Activated naive CD8-positive, alpha-beta T cell treated with anti-CD3 and anti-CD28 coated beads, Interleukin-2, amount 50 U/mL, for 24 hours (primary cell): ENCODE data around the gene PSMB2.
"Not testable (repeated sequence)": the region's sequence is repeated elsewhere in the genome, so short reads cannot be mapped to it uniquely, and the experiment has no call there.

Source experiments
- ATAC-seq: fragments of 150-1000 bp; cut with Tn5 transposase; one replicate; pipeline ENCODE4 v1.10.0; 2021
- DNase-seq: peaks from one replicate; pipeline ENCODE4 v3.0.0; 2021
- H3K27ac Mint-ChIP-seq: one replicate; pipeline ENCODE4 v1.8.0; 2021; ENCODE audit warnings: mild to moderate bottlenecking, mixed read lengths
- H3K27me3 Mint-ChIP-seq: one replicate; pipeline ENCODE4 v1.8.0; 2021; ENCODE audit warnings: mixed read lengths
- H3K36me3 Mint-ChIP-seq: one replicate; pipeline ENCODE4 v1.8.0; 2021; ENCODE audit warnings: low read depth, mixed read lengths
- H3K4me1 Mint-ChIP-seq: one replicate; pipeline ENCODE4 v1.8.0; 2021; ENCODE audit warnings: mixed read lengths
- H3K4me3 Mint-ChIP-seq: one replicate; pipeline ENCODE4 v1.8.0; 2021; ENCODE audit warnings: mild to moderate bottlenecking, moderate library complexity, mixed read lengths
- H3K9me3 Mint-ChIP-seq: one replicate; pipeline ENCODE4 v1.8.0; 2021; ENCODE audit warnings: mixed read lengths

Gene PSMB2

GRCh38 chr1:35592991-35593769, 48.1 kb downstream of the PSMB2 start:
- Mint-ChIP-seq H3K36me3 (peaks cover 10% of the 10 kb centered on the region), H3K4me1 (peaks cover 7% of the 10 kb centered on the region), H3K4me3 (no peak overlapping the region), H3K9me3 (no peaks in the 10 kb centered on the region), H3K27me3 (no peaks in the 10 kb centered on the region), H3K27ac (no peak overlapping the region)
- ATAC-seq, result peak; percentile 39
- no peak for DNase-seq

- H3K4me3 Mint-ChIP-seq, result no peak overlapping the region
- ATAC-seq (no peak), DNase-seq (no peak)
- no peak overlapping the region for H3K27ac Mint-ChIP-seq
- H3K9me3 Mint-ChIP-seq, result no peaks in the 10 kb centered on the region
- peaks cover 7% of the 10 kb centered on the region for H3K4me1 Mint-ChIP-seq
- peaks cover 9% of the 10 kb centered on the region for H3K36me3 Mint-ChIP-seq
- no peaks in the 10 kb centered on the region for H3K27me3 Mint-ChIP-seq
Observed at GRCh38 chr1:35591211-35591610, 50.1 kb downstream of the PSMB2 start.

GRCh38 chr1:35590476-35591040, 50.8 kb downstream of the PSMB2 start:
- Mint-ChIP-seq H3K9me3 (no peaks in the 10 kb centered on the region), H3K36me3 (peaks cover 5% of the 10 kb centered on the region), H3K4me1 (peaks cover 7% of the 10 kb centered on the region), H3K27me3 (no peaks in the 10 kb centered on the region), H3K4me3 (no peak overlapping the region), H3K27ac (no peak overlapping the region)
- DNase-seq (no peak), ATAC-seq (no peak)

GRCh38 chr1:35589516-35590427, 51.6 kb downstream of the PSMB2 start:
- Mint-ChIP-seq H3K27me3 (no peaks in the 10 kb centered on the region), H3K4me3 (no peak overlapping the region), H3K27ac (no peak overlapping the region), H3K4me1 (peaks cover 7% of the 10 kb centered on the region), H3K9me3 (no peaks in the 10 kb centered on the region), H3K36me3 (peaks cover 5% of the 10 kb centered on the region)
- DNase-seq (no peak), ATAC-seq (no peak)

- H3K27ac Mint-ChIP-seq, result no peak overlapping the region
- no peaks in the 10 kb centered on the region for H3K27me3 Mint-ChIP-seq
- H3K9me3 Mint-ChIP-seq, result no peaks in the 10 kb centered on the region
- peaks cover 5% of the 10 kb centered on the region for H3K36me3 Mint-ChIP-seq
- H3K4me1 Mint-ChIP-seq, result peaks cover 4% of the 10 kb centered on the region
- ATAC-seq (no peak), DNase-seq (no peak)
- H3K4me3 Mint-ChIP-seq, result no peak overlapping the region
Observed at GRCh38 chr1:35588197-35588910, 53.0 kb downstream of the PSMB2 start.

GRCh38 chr1:35587736-35588135, 53.6 kb downstream of the PSMB2 start:
- Mint-ChIP-seq H3K27ac (no peak overlapping the region), H3K4me3 (no peak overlapping the region), H3K4me1 (no peaks in the 10 kb centered on the region), H3K36me3 (peaks cover 5% of the 10 kb centered on the region), H3K27me3 (no peaks in the 10 kb centered on the region), H3K9me3 (no peaks in the 10 kb centered on the region)
- DNase-seq, result no peak
- ATAC-seq, result no peak

- no peak overlapping the region for H3K4me3 Mint-ChIP-seq
- H3K4me1 Mint-ChIP-seq, result no peaks in the 10 kb centered on the region
- H3K36me3 Mint-ChIP-seq, result peaks cover 5% of the 10 kb centered on the region
- DNase-seq (no peak), ATAC-seq (no peak)
- no peaks in the 10 kb centered on the region for H3K9me3 Mint-ChIP-seq
- no peak overlapping the region for H3K27ac Mint-ChIP-seq
- no peaks in the 10 kb centered on the region for H3K27me3 Mint-ChIP-seq
Observed at GRCh38 chr1:35586808-35587207, 54.5 kb downstream of the PSMB2 start.

GRCh38 chr1:35585805-35586204, 55.5 kb downstream of the PSMB2 start:
- not testable (repeated sequence) for DNase-seq, ATAC-seq, H3K27me3 Mint-ChIP-seq, H3K9me3 Mint-ChIP-seq, H3K4me1 Mint-ChIP-seq, H3K4me3 Mint-ChIP-seq, H3K27ac Mint-ChIP-seq, H3K36me3 Mint-ChIP-seq

- no peak overlapping the region for H3K27ac Mint-ChIP-seq
- H3K4me1 Mint-ChIP-seq, result no peaks in the 10 kb centered on the region
- H3K27me3 Mint-ChIP-seq, result no peaks in the 10 kb centered on the region
- ATAC-seq, result no peak
- peaks cover 2% of the 10 kb centered on the region for H3K36me3 Mint-ChIP-seq
- no peak for DNase-seq
- H3K4me3 Mint-ChIP-seq, result no peak overlapping the region
- no peaks in the 10 kb centered on the region for H3K9me3 Mint-ChIP-seq
Observed at GRCh38 chr1:35585281-35585680, 56.0 kb downstream of the PSMB2 start.

GRCh38 chr1:35581621-35582020, 59.7 kb downstream of the PSMB2 start:
- H3K27me3 Mint-ChIP-seq, H3K36me3 Mint-ChIP-seq, H3K4me3 Mint-ChIP-seq, H3K9me3 Mint-ChIP-seq, ATAC-seq, H3K27ac Mint-ChIP-seq, DNase-seq: not testable (repeated sequence)
- peaks cover 13% of the 10 kb centered on the region for H3K4me1 Mint-ChIP-seq

GRCh38 chr1:35580949-35581388, 60.4 kb downstream of the PSMB2 start:
- H3K27me3 Mint-ChIP-seq, result peaks cover 2% of the 10 kb centered on the region
- no peak overlapping the region for H3K27ac Mint-ChIP-seq
- no peak overlapping the region for H3K4me3 Mint-ChIP-seq
- DNase-seq (no peak), ATAC-seq (no peak)
- H3K9me3 Mint-ChIP-seq, result no peaks in the 10 kb centered on the region
- H3K4me1 Mint-ChIP-seq, result peaks cover 19% of the 10 kb centered on the region
- H3K36me3 Mint-ChIP-seq, result no peaks in the 10 kb centered on the region

GRCh38 chr1:35577071-35577998, 64.0 kb downstream of the PSMB2 start:
- peaks cover 2% of the 10 kb centered on the region for H3K27me3 Mint-ChIP-seq

GRCh38 chr1:35576766-35577070, 64.6 kb downstream of the PSMB2 start:
- DNase-seq, H3K27me3 Mint-ChIP-seq, H3K9me3 Mint-ChIP-seq, ATAC-seq, H3K36me3 Mint-ChIP-seq: not testable (repeated sequence)
- Mint-ChIP-seq H3K4me3 (peak overlapping the region; percentile 84), H3K27ac (peak overlapping the region; percentile 60), H3K4me1 (peaks cover 21% of the 10 kb centered on the region)

More at GRCh38 chr1:35577071-35577998, 64.0 kb downstream of the PSMB2 start:
- ATAC-seq (peak; percentile 81), DNase-seq (peak; percentile 69)
- Mint-ChIP-seq H3K27ac (peak overlapping the region; percentile 81), H3K4me1 (peaks cover 21% of the 10 kb centered on the region), H3K36me3 (no peaks in the 10 kb centered on the region), H3K9me3 (no peaks in the 10 kb centered on the region), H3K4me3 (peak overlapping the region; percentile 84)
